ENCODE data around the gene GDF2.

- TF ChIP-seq EZH2 (IDR thresholded peaks at IDR 0.05; ENCODE audit: borderline replicate concordance, low read length) (no peak), CTCF (IDR thresholded peaks at IDR 0.05; ENCODE audit: low read length) (no peak)
Observed at GRCh38 chr10:47315421-47315820, 6.8 kb upstream of the GDF2 start.
